Neural progenitor cell (in vitro differentiated cells): Measurements from ENCODE around the gene ZMIZ1. TPM values are rescaled to one million over a fixed set of nuclear protein-coding genes. Genes with fewer than 3 reads are reported as not detected.

Source experiments
- DNase-seq: peaks from one replicate; pipeline ENCODE4 v3.0.0-alpha.2; 2016; ENCODE audit warnings: low spot score
- H2AFZ ChIP-seq: fragments of 200-600 bp; sonication (generic); replicated peaks from 2 replicates; pipeline ENCODE4 v1.6.1; 2016; ENCODE audit warnings: antibody characterized with exemption
- H3F3A ChIP-seq: fragments of 200-600 bp; sonication (generic); 2 replicates; pipeline ENCODE4 v1.6.1; 2016; ENCODE audit warnings: antibody characterized with exemption, low read depth
- H3K27ac ChIP-seq: fragments of 200-600 bp; sonication (generic); 2 replicates; pipeline ENCODE4 v1.5.1; 2016; ENCODE audit warnings: mild to moderate bottlenecking
- H3K27me3 ChIP-seq: fragments of 200-600 bp; sonication (generic); 2 replicates; pipeline ENCODE4 v1.6.1; 2016; ENCODE audit warnings: mild to moderate bottlenecking, moderate library complexity
- H3K36me3 ChIP-seq: fragments of 200-600 bp; sonication (generic); 2 replicates; pipeline ENCODE4 v1.5.1; 2016
- H3K4me1 ChIP-seq: fragments of 200-600 bp; sonication (generic); 2 replicates; pipeline ENCODE4 v1.6.1; 2016; ENCODE audit warnings: mixed run types
- H3K4me2 ChIP-seq: fragments of 200-600 bp; sonication (generic); 2 replicates; pipeline ENCODE4 v1.6.1; 2016
- H3K4me3 ChIP-seq: fragments of 200-600 bp; sonication (generic); 2 replicates; pipeline ENCODE4 v1.5.1; 2016
- H3K79me2 ChIP-seq: fragments of 200-600 bp; sonication (generic); 2 replicates; pipeline ENCODE4 v1.6.1; 2016; ENCODE audit warnings: low read depth
- H3K9ac ChIP-seq: fragments of 200-600 bp; sonication (generic); 2 replicates; pipeline ENCODE4 v1.6.1; 2016
- H3K9me3 ChIP-seq: fragments of 200-600 bp; sonication (generic); 2 replicates; pipeline ENCODE4 v1.5.1; 2016; ENCODE audit warnings: low read depth
- H4K20me1 ChIP-seq: fragments of 200-600 bp; sonication (generic); 2 replicates; pipeline ENCODE4 v1.6.1; 2016; ENCODE audit warnings: low read depth
- H3K27ac Mint-ChIP-seq: 3 replicates; pipeline ENCODE4 v1.8.0; 2021; ENCODE audit warnings: mixed read lengths
- H3K27me3 Mint-ChIP-seq: 2 replicates; pipeline ENCODE4 v1.8.0; 2022; ENCODE audit warnings: low read depth, mild to moderate bottlenecking, inconsistent platforms, moderate library complexity, mixed read lengths; ENCODE audit not compliant: insufficient read depth
- H3K36me3 Mint-ChIP-seq: 3 replicates; pipeline ENCODE4 v1.8.0; 2021; ENCODE audit warnings: mixed read lengths
- H3K4me1 Mint-ChIP-seq: 3 replicates; pipeline ENCODE4 v1.8.0; 2021; ENCODE audit warnings: mixed read lengths
- H3K4me3 Mint-ChIP-seq: 3 replicates; pipeline ENCODE4 v1.8.0; 2021; ENCODE audit warnings: mild to moderate bottlenecking, moderate library complexity, mixed read lengths
- H3K9me3 Mint-ChIP-seq: 3 replicates; pipeline ENCODE4 v1.8.0; 2020; ENCODE audit warnings: mixed read lengths
- EZH2 ChIP-seq: fragments of 200-600 bp; sonication (generic); IDR thresholded peaks from 2 replicates; pipeline ENCODE4 v1.6.1; 2017; ENCODE audit warnings: antibody characterized with exemption, mild to moderate bottlenecking, moderate library complexity
- EZH2phosphoT487 ChIP-seq: fragments of 200-600 bp; sonication (generic); IDR thresholded peaks from 2 replicates; pipeline ENCODE4 v1.6.1; 2017; ENCODE audit warnings: antibody characterized with exemption
- total RNA-seq: library from RNA; depleted of rRNA; stranded (reverse); fragments of >200 nt; gene quantifications from 2 replicates; pipeline ENCODE4 v1.2.3, GENCODE V29; 2015; ENCODE audit warnings: low replicate concordance
- TF ChIP-seq, protein P1 (sequence below): fragments of 200-600 bp; sonication (generic); IDR thresholded peaks from 2 replicates; pipeline ENCODE4 v1.5.1; 2017; ENCODE audit warnings: antibody characterized with exemption, mild to moderate bottlenecking

Gene ZMIZ1
- total RNA-seq, 1 donor from 2014 or later: 5.8 TPM

DNA sequence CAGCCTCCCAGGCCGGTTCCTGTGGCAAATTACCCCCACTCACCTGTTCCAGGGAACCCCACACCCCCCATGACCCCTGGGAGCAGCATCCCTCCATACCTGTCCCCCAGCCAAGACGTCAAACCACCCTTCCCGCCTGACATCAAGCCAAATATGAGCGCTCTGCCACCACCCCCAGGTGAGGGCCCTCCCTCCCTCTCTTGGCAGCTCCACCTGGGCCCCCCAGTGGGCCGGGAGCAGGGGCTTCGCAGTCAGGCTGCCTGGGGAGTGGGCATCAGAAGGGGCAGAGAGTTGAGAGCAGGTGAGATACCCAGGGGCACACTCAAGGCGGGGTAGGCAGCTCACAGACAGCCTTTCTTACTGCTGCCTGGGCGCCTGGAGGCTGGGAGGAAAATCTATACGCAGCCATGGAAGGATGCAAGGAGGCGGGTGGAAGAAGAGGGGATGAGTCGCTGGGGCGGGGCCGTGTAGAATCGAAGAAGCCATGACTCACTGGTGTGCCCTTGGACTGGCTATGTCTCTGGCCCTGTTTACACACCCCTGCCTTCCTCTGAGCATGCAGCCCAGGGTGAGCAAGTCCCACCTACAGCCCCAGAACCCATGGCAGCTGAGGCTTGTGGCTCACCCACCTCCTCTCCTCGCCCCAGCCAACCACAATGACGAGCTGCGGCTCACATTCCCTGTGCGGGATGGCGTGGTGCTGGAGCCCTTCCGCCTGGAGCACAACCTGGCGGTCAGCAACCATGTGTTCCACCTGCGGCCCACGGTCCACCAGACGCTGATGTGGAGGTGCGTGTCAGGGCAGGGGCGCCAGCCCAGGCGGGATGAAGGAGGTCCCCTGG, 229.9 kb downstream of the ZMIZ1 start:
- no peaks in the 10 kb centered on the region for H4K20me1 ChIP-seq
- H3K9me3 ChIP-seq: no peaks in the 10 kb centered on the region
- no peaks in the 10 kb centered on the region for H3K4me1 ChIP-seq
- H3K27ac ChIP-seq: no peak overlapping the region
- no peaks in the 10 kb centered on the region for H3K4me1 Mint-ChIP-seq
- no peaks in the 10 kb centered on the region for H3K27me3 ChIP-seq
- H3K4me2 ChIP-seq: no peak overlapping the region
- H2AFZ ChIP-seq: no peak overlapping the region
- peaks cover 2% of the 10 kb centered on the region for H3K27me3 Mint-ChIP-seq
- no peak for TF ChIP-seq EZH2phosphoT487
- TF ChIP-seq, protein P1, sequence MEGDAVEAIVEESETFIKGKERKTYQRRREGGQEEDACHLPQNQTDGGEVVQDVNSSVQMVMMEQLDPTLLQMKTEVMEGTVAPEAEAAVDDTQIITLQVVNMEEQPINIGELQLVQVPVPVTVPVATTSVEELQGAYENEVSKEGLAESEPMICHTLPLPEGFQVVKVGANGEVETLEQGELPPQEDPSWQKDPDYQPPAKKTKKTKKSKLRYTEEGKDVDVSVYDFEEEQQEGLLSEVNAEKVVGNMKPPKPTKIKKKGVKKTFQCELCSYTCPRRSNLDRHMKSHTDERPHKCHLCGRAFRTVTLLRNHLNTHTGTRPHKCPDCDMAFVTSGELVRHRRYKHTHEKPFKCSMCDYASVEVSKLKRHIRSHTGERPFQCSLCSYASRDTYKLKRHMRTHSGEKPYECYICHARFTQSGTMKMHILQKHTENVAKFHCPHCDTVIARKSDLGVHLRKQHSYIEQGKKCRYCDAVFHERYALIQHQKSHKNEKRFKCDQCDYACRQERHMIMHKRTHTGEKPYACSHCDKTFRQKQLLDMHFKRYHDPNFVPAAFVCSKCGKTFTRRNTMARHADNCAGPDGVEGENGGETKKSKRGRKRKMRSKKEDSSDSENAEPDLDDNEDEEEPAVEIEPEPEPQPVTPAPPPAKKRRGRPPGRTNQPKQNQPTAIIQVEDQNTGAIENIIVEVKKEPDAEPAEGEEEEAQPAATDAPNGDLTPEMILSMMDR: no peak
- TF ChIP-seq EZH2: no peak
- no peaks in the 10 kb centered on the region for H3K36me3 ChIP-seq
- no peak overlapping the region for H3K4me3 Mint-ChIP-seq
- H3K4me3 ChIP-seq: no peak overlapping the region
- no peaks in the 10 kb centered on the region for H3K9me3 Mint-ChIP-seq
- no peak overlapping the region for H3K27ac Mint-ChIP-seq
- H3K79me2 ChIP-seq: no peaks in the 10 kb centered on the region
- H3K9ac ChIP-seq: no peak overlapping the region
- no peaks in the 10 kb centered on the region for H3F3A ChIP-seq
- DNase-seq: no peak
- H3K36me3 Mint-ChIP-seq: peaks cover 41% of the 10 kb centered on the region

GRCh38 chr10:79299397-79300241, 230.9 kb downstream of the ZMIZ1 start:
- no peak overlapping the region for H3K27ac ChIP-seq
- H3K4me3 Mint-ChIP-seq: no peak overlapping the region
- H4K20me1 ChIP-seq: no peaks in the 10 kb centered on the region
- no peaks in the 10 kb centered on the region for H3F3A ChIP-seq
- H3K4me1 ChIP-seq: no peaks in the 10 kb centered on the region
- H3K9ac ChIP-seq: no peak overlapping the region
- H2AFZ ChIP-seq: no peak overlapping the region
- no peak for DNase-seq
- no peaks in the 10 kb centered on the region for H3K9me3 Mint-ChIP-seq
- H3K79me2 ChIP-seq: no peaks in the 10 kb centered on the region
- H3K36me3 Mint-ChIP-seq: peaks cover 40% of the 10 kb centered on the region
- no peak for TF ChIP-seq EZH2
- TF ChIP-seq, protein P1: no peak
- no peak for TF ChIP-seq EZH2phosphoT487
- H3K36me3 ChIP-seq: no peaks in the 10 kb centered on the region
- no peaks in the 10 kb centered on the region for H3K27me3 Mint-ChIP-seq
- no peak overlapping the region for H3K27ac Mint-ChIP-seq
- H3K4me2 ChIP-seq: no peak overlapping the region
- no peaks in the 10 kb centered on the region for H3K9me3 ChIP-seq
- H3K27me3 ChIP-seq: no peaks in the 10 kb centered on the region
- no peaks in the 10 kb centered on the region for H3K4me1 Mint-ChIP-seq
- H3K4me3 ChIP-seq: no peak overlapping the region

DNA sequence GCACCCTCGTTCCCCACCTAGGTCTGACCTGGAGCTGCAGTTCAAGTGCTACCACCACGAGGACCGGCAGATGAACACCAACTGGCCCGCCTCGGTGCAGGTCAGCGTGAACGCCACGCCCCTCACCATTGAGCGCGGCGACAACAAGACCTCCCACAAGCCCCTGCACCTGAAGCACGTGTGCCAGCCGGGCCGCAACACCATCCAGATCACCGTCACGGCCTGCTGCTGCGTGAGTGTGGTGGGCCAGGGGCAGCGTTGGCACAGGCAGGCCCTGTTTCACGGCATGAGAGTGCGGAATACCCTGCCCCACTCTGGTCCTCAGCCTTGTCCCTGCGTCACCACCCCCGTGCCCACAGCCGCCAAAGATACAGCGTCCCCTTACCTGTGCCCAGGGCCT, 231.9 kb downstream of the ZMIZ1 start:
- Histone ChIP-seq H3K4me2 (no peak overlapping the region), H3F3A (no peaks in the 10 kb centered on the region), H3K9ac (no peak overlapping the region), H3K4me1 (no peaks in the 10 kb centered on the region), H2AFZ (no peak overlapping the region), H3K4me3 (no peak overlapping the region), H4K20me1 (no peaks in the 10 kb centered on the region), H3K27ac (no peak overlapping the region), H3K36me3 (no peaks in the 10 kb centered on the region), H3K79me2 (no peaks in the 10 kb centered on the region), H3K9me3 (no peaks in the 10 kb centered on the region), H3K27me3 (no peaks in the 10 kb centered on the region)
- Mint-ChIP-seq H3K4me1 (no peaks in the 10 kb centered on the region), H3K27me3 (no peaks in the 10 kb centered on the region), H3K36me3 (peaks cover 34% of the 10 kb centered on the region), H3K9me3 (no peaks in the 10 kb centered on the region), H3K4me3 (no peak overlapping the region), H3K27ac (no peak overlapping the region)
- DNase-seq: no peak
- TF ChIP-seq EZH2 (no peak), EZH2phosphoT487 (no peak)
- TF ChIP-seq, protein P1: no peak
